MM.1S (cell line): ENCODE measurements around the gene PCNA.

ENCODE experiments used
- DNase-seq: peaks from one replicate; pipeline ENCODE4 v3.0.0-alpha.2; 2015
- H2AFZ ChIP-seq: fragments of 300-600 bp; sonication (generic); 2 replicates; pipeline ENCODE4 v1.6.0; 2016; ENCODE audit warnings: antibody characterized with exemption, low read length
- H3F3A ChIP-seq: fragments of 300-600 bp; sonication (generic); 2 replicates; pipeline ENCODE4 v1.6.1; 2016; ENCODE audit warnings: mild to moderate bottlenecking, antibody characterized with exemption, low read length, moderate library complexity, mixed read lengths; ENCODE audit not compliant: insufficient read depth
- H3K27ac ChIP-seq: fragments of 300-600 bp; sonication (generic); 2 replicates; pipeline ENCODE4 v1.5.1; 2016; ENCODE audit warnings: mild to moderate bottlenecking, low read length
- H3K27me3 ChIP-seq: fragments of 300-600 bp; sonication (generic); replicated peaks from 2 replicates; pipeline ENCODE4 v1.6.0; 2016; ENCODE audit warnings: low read length; ENCODE audit not compliant: insufficient read depth
- H3K36me3 ChIP-seq: fragments of 300-600 bp; sonication (generic); replicated peaks from 2 replicates; pipeline ENCODE4 v1.6.1; 2016; ENCODE audit warnings: mild to moderate bottlenecking, low read length, mixed read lengths; ENCODE audit not compliant: insufficient read depth
- H3K4me1 ChIP-seq: fragments of 300-600 bp; sonication (generic); 2 replicates; pipeline ENCODE4 v1.6.1; 2016; ENCODE audit warnings: low read length, mixed read lengths
- H3K4me2 ChIP-seq: fragments of 300-600 bp; sonication (generic); 2 replicates; pipeline ENCODE4 v1.6.0; 2016; ENCODE audit warnings: low read depth, low read length
- H3K4me3 ChIP-seq: fragments of 300-600 bp; sonication (generic); 2 replicates; pipeline ENCODE4 v1.5.1; 2016; ENCODE audit warnings: low read length, mixed read lengths
- H3K79me2 ChIP-seq: fragments of 300-600 bp; sonication (generic); 2 replicates; pipeline ENCODE4 v1.6.1; 2016; ENCODE audit warnings: mixed run types, low read length, mixed read lengths
- H3K9ac ChIP-seq: fragments of 300-600 bp; sonication (generic); 2 replicates; pipeline ENCODE4 v1.6.1; 2016; ENCODE audit warnings: low read length, mixed read lengths
- H3K9me2 ChIP-seq: fragments of 300-600 bp; sonication (generic); replicated peaks from 2 replicates; pipeline ENCODE4 v1.6.1; 2016; ENCODE audit warnings: mild to moderate bottlenecking, low read length, mixed read lengths; ENCODE audit not compliant: insufficient read depth
- H3K9me3 ChIP-seq: fragments of 300-600 bp; sonication (generic); replicated peaks from 2 replicates; pipeline ENCODE4 v1.6.1; 2016; ENCODE audit warnings: mild to moderate bottlenecking, low read length, mixed read lengths; ENCODE audit not compliant: insufficient read depth
- H4K20me1 ChIP-seq: fragments of 300-600 bp; sonication (generic); 2 replicates; pipeline ENCODE4 v1.6.1; 2016; ENCODE audit warnings: mild to moderate bottlenecking, low read length, moderate library complexity, mixed read lengths; ENCODE audit not compliant: insufficient read depth
- CTCF ChIP-seq: fragments of 300-600 bp; sonication (generic); IDR thresholded peaks from 2 replicates; pipeline ENCODE4 v1.5.1; 2016; ENCODE audit warnings: antibody characterized with exemption, low read length, mixed read lengths
- EZH2 ChIP-seq: fragments of 300-600 bp; sonication (generic); optimal IDR thresholded peaks from 2 replicates; pipeline ENCODE3; 2017; ENCODE audit warnings: low read depth, mild to moderate bottlenecking, antibody characterized with exemption, low read length, mixed read lengths
- EZH2phosphoT487 ChIP-seq: fragments of 300-600 bp; sonication (generic); IDR thresholded peaks from 2 replicates; pipeline ENCODE4 v1.6.1; 2018; ENCODE audit warnings: antibody characterized with exemption, low read length

PCNA gene

DNA sequence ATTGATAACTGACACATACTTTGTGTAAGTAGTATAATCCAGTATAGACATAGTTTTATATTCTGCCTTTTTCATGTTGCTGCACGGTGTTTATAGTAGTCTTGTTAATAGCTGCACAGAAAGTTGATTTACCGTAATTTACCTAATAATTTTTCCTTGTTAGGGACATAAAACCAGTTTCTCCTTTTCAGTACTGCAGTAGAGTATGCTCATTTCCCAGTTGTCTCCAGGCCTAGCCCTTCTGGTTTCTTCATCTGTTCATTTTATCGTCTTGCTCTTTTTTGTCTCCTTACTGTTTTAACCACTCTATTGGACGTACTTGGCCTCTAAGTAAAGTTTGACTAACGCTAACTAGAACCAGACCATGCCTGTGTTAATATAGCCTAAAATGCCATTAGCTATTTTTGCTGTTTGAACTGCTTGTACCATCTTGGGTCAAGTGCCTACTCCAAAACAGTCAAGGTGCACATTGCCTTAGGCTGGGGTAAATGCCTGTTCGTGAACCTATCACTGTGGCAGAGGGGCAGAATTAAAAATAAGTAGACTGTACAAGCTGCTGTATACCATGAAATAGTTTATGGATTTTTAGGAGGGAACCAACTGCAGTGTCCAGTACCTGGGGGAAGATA lies 41.9 kb upstream of the PCNA start:
- peaks cover 9% of the 10 kb centered on the region for H3K4me1 ChIP-seq
- H3K9me3 ChIP-seq = no peaks in the 10 kb centered on the region
- H3K79me2 ChIP-seq = peaks cover 66% of the 10 kb centered on the region
- H2AFZ ChIP-seq = no peak overlapping the region
- no peak overlapping the region for H3K27ac ChIP-seq
- no peaks in the 10 kb centered on the region for H3K36me3 ChIP-seq
- H3F3A ChIP-seq = no peaks in the 10 kb centered on the region
- TF ChIP-seq EZH2 (no peak), CTCF (no peak), EZH2phosphoT487 (no peak)
- no peak overlapping the region for H3K4me2 ChIP-seq
- H3K27me3 ChIP-seq = no peaks in the 10 kb centered on the region
- no peaks in the 10 kb centered on the region for H4K20me1 ChIP-seq
- H3K9me2 ChIP-seq = no peaks in the 10 kb centered on the region
- H3K9ac ChIP-seq = no peak overlapping the region
- no peak overlapping the region for H3K4me3 ChIP-seq
- no peak for DNase-seq

DNA sequence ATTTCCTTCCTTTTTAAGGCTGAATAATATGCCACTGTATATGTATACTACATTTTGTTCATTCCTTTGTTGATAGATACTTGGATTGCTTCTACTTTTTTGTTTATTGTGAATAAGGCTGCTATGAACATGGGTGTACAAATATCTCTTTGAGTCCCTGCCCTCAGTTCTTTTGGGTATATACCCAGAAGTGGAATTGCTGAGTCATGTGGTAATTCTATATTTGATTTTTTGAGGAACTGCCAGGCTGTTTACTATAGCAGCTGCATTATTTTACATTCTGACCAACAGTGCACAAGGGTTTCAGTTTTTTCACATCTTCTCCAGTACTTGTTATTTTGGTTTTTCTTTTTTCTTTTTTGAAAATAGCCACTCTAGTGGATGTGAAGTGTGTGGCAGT lies 41.1 kb upstream of the PCNA start:
- H4K20me1 ChIP-seq = no peaks in the 10 kb centered on the region
- no peak overlapping the region for H3K4me3 ChIP-seq
- no peak overlapping the region for H3K4me2 ChIP-seq
- TF ChIP-seq CTCF = no peak
- no peak for TF ChIP-seq EZH2
- no peak for TF ChIP-seq EZH2phosphoT487
- no peak overlapping the region for H3K27ac ChIP-seq
- H3F3A ChIP-seq = no peaks in the 10 kb centered on the region
- H3K9me2 ChIP-seq = no peaks in the 10 kb centered on the region
- no peak overlapping the region for H2AFZ ChIP-seq
- H3K79me2 ChIP-seq = peaks cover 66% of the 10 kb centered on the region
- H3K9ac ChIP-seq = no peak overlapping the region
- peaks cover 9% of the 10 kb centered on the region for H3K4me1 ChIP-seq
- peak; percentile 15 for DNase-seq
- no peaks in the 10 kb centered on the region for H3K36me3 ChIP-seq
- no peaks in the 10 kb centered on the region for H3K27me3 ChIP-seq
- H3K9me3 ChIP-seq = no peaks in the 10 kb centered on the region

- H3K27me3 ChIP-seq = no peaks in the 10 kb centered on the region
- no peak for TF ChIP-seq EZH2phosphoT487
- no peak for TF ChIP-seq EZH2
- TF ChIP-seq CTCF = no peak
- H3K36me3 ChIP-seq = no peaks in the 10 kb centered on the region
- H3K4me1 ChIP-seq = peaks cover 9% of the 10 kb centered on the region
- no peak overlapping the region for H2AFZ ChIP-seq
- no peak overlapping the region for H3K4me2 ChIP-seq
- no peak overlapping the region for H3K4me3 ChIP-seq
- no peak overlapping the region for H3K27ac ChIP-seq
- no peak overlapping the region for H3K9ac ChIP-seq
- H3K9me2 ChIP-seq = no peaks in the 10 kb centered on the region
- DNase-seq = no peak
- no peaks in the 10 kb centered on the region for H3K9me3 ChIP-seq
- H3F3A ChIP-seq = no peaks in the 10 kb centered on the region
- H3K79me2 ChIP-seq = peaks cover 66% of the 10 kb centered on the region
- H4K20me1 ChIP-seq = no peaks in the 10 kb centered on the region
Measured at GRCh38 chr20:5159928-5160327, 40.2 kb upstream of the PCNA start.
